Ishikawa (cell line): Measurements from ENCODE around the gene POMT2.

Experiments used
- CEBPB ChIP-seq: IDR thresholded peaks from 2 replicates; pipeline ENCODE4 v1.6.1; 2012
- CREB1 ChIP-seq: IDR thresholded peaks from 2 replicates; pipeline ENCODE4 v1.6.1; 2012; ENCODE audit warnings: low read depth
- EGR1 ChIP-seq: IDR thresholded peaks from 2 replicates; pipeline ENCODE4 v1.6.1; 2012
- EP300 ChIP-seq: IDR thresholded peaks from 2 replicates; pipeline ENCODE4 v1.6.1; 2012; ENCODE audit warnings: borderline replicate concordance
- FOXM1 ChIP-seq: IDR thresholded peaks from 2 replicates; pipeline ENCODE4 v1.6.1; 2012; ENCODE audit warnings: low read depth, borderline replicate concordance
- MAX ChIP-seq: IDR thresholded peaks from 2 replicates; pipeline ENCODE4 v1.6.1; 2012
- NFIC ChIP-seq: IDR thresholded peaks from 2 replicates; pipeline ENCODE4 v1.6.1; 2012
- RAD21 ChIP-seq: IDR thresholded peaks from 2 replicates; pipeline ENCODE4 v1.6.1; 2012; ENCODE audit warnings: low read depth
- REST ChIP-seq: IDR thresholded peaks from 2 replicates; pipeline ENCODE4 v1.6.1; 2012; ENCODE audit warnings: low read depth, mild to moderate bottlenecking
- TAF1 ChIP-seq: IDR thresholded peaks from 2 replicates; pipeline ENCODE4 v1.6.1; 2012; ENCODE audit warnings: low read depth, mild to moderate bottlenecking
- TCF12 ChIP-seq: IDR thresholded peaks from 2 replicates; pipeline ENCODE4 v1.6.1; 2012; ENCODE audit warnings: low read depth
- TEAD4 ChIP-seq: IDR thresholded peaks from 2 replicates; pipeline ENCODE4 v1.6.1; 2012
- USF1 ChIP-seq: IDR thresholded peaks from 2 replicates; pipeline ENCODE4 v1.6.1; 2012
- YY1 ChIP-seq: IDR thresholded peaks from 2 replicates; pipeline ENCODE4 v1.6.1; 2012; ENCODE audit warnings: low read depth
- ZBTB7A ChIP-seq: IDR thresholded peaks from 2 replicates; pipeline ENCODE4 v1.6.1; 2012; ENCODE audit warnings: low read depth

Gene POMT2

GRCh38 chr14:77275601-77276017 lies 45.1 kb downstream of the POMT2 start:
- TF ChIP-seq CEBPB (no peak), TCF12 (no peak), CREB1 (no peak), EP300 (no peak), YY1 (no peak), USF1 (no peak), REST (no peak), EGR1 (no peak), TAF1 (no peak), NFIC (no peak), MAX (no peak), TEAD4 (no peak), ZBTB7A (no peak), RAD21 (no peak), FOXM1 (no peak)

- TF ChIP-seq USF1 (no peak), TAF1 (no peak), YY1 (no peak), MAX (no peak), EP300 (no peak), CEBPB (no peak), CREB1 (no peak), EGR1 (no peak), FOXM1 (no peak), TEAD4 (no peak), ZBTB7A (no peak), NFIC (no peak), RAD21 (no peak), TCF12 (no peak)
These were observed 45.6 kb downstream of the POMT2 start for GRCh38 chr14:77275041-77275580.

GRCh38 chr14:77273796-77274195 lies 46.9 kb downstream of the POMT2 start:
- TF ChIP-seq CEBPB (no peak), TCF12 (no peak), REST (no peak), TAF1 (no peak), RAD21 (no peak), FOXM1 (no peak), NFIC (no peak)

GRCh38 chr14:77272261-77272660 lies 48.4 kb downstream of the POMT2 start:
- TF ChIP-seq REST: no peak
- TF ChIP-seq CREB1: no peak
- TF ChIP-seq CEBPB: no peak

GRCh38 chr14:77271113-77271710 lies 49.5 kb downstream of the POMT2 start, which contains the start of gene NGB:
TSS of gene NGB (minus strand) at chr14:77271206. CDS start at chr14:77270937, 269 bp downstream.
- TF ChIP-seq FOXM1: no peak
- TF ChIP-seq ZBTB7A: no peak
- TF ChIP-seq CEBPB: no peak
- TF ChIP-seq EGR1: no peak
- TF ChIP-seq TEAD4: no peak
- TF ChIP-seq TAF1: no peak
- no peak for TF ChIP-seq YY1
- TF ChIP-seq REST: no peak
- no peak for TF ChIP-seq RAD21
- TF ChIP-seq NFIC: no peak
- TF ChIP-seq TCF12: no peak
- no peak for TF ChIP-seq MAX
- no peak for TF ChIP-seq CREB1
- no peak for TF ChIP-seq USF1
- TF ChIP-seq EP300: no peak
